Stimulated activated CD4-positive, alpha-beta T cell treated with anti-CD3 and anti-CD28 coated beads, Interleukin-1b, Interleukin-23, amount 100 ng/mL, for 4 hours (primary cell): ENCODE measurements around the gene TACC2.
"Not testable (repeated sequence)": the region's sequence is repeated elsewhere in the genome, so short reads cannot be mapped to it uniquely, and the experiment has no call there.

Experiments
- DNase-seq, 2 donors: peaks; one replicate each; pipeline ENCODE4 v3.0.0-alpha.2; 2020; ENCODE audit warnings: low read depth in 2 of 2

Gene TACC2

GRCh38 chr10:122062831-122063674, 74.1 kb downstream of the TACC2 start:
- DNase-seq, result no peak

- not testable (repeated sequence) for DNase-seq
These were observed 77.5 kb downstream of the TACC2 start for GRCh38 chr10:122066337-122066939.

DNA sequence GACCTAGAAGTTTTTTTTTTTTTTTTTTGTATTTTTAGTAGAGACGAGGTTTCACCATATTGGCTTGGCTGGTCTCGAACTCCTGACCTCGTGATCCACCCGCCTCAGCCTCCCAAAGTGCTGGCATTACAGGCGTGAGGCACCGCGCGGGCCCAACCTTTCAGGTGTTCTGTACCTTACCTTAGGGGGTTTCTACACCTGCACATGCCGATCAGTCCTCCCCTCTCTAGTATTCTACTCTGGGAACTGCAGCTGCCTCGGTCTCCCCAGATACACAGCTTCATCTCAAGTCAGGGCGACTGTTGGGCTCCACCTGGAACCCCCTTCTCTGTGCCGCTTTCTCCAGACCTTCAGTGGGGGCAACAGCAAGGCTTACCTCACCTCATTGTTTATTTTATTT, 79.9 kb downstream of the TACC2 start:
- no peak for DNase-seq

- DNase-seq, result no peak
These were observed 83.5 kb downstream of the TACC2 start for GRCh38 chr10:122072491-122072890.

- DNase-seq, result no peak
These were observed 84.5 kb downstream of the TACC2 start for GRCh38 chr10:122073508-122073907.

- DNase-seq, result no peak
These were observed 86.2 kb downstream of the TACC2 start for GRCh38 chr10:122075171-122075570.

- DNase-seq, result not testable (repeated sequence)
These were observed 86.9 kb downstream of the TACC2 start for GRCh38 chr10:122075876-122076275.

DNA sequence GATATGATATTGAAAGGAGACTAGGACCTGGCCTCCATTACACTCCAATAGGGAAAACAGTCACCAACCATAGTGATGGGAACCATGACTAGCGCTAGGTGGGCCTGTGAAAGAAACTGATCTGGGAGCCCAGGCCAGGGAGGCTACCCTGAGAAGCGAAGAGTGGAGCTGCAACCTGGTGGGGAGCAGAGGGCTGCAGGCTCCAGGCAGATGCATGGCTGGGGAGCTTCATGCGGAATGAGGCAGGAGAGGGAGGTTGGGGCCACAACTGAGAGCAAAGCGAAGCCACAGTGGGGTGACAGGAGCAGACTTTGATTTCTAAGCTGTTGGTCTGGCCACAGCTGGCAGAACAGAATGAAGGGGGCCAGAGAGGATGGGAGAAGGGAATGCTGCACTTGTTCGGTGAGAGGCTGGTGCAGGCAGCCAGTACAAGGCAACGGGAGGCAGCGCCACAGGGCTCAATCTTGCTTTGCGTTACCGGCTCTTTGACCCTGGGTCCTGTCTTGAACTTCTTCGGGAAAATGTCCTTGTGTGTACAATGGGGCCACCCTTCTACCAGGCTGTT, 88.4 kb downstream of the TACC2 start:
- DNase-seq, result no peak

DNA sequence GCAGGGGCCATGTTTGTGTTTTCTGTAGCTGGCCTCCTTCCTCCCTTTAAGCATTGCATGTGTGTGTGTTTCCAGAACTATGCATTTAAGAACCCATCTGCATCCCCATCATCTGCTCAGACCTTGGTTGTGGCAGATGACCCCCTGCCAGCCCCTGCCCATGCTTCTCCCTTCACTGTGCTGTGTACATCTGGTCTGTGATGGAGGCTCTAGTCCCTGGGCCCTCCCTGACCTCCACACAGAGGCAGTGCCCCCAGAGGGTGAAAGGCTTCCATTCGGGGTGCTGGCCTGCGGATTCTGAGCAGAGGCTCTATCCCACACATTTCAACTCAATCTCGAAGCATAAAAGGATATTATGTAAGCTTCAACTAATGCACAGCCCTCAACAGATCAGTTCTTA, 89.4 kb downstream of the TACC2 start:
- DNase-seq, result no peak

DNA sequence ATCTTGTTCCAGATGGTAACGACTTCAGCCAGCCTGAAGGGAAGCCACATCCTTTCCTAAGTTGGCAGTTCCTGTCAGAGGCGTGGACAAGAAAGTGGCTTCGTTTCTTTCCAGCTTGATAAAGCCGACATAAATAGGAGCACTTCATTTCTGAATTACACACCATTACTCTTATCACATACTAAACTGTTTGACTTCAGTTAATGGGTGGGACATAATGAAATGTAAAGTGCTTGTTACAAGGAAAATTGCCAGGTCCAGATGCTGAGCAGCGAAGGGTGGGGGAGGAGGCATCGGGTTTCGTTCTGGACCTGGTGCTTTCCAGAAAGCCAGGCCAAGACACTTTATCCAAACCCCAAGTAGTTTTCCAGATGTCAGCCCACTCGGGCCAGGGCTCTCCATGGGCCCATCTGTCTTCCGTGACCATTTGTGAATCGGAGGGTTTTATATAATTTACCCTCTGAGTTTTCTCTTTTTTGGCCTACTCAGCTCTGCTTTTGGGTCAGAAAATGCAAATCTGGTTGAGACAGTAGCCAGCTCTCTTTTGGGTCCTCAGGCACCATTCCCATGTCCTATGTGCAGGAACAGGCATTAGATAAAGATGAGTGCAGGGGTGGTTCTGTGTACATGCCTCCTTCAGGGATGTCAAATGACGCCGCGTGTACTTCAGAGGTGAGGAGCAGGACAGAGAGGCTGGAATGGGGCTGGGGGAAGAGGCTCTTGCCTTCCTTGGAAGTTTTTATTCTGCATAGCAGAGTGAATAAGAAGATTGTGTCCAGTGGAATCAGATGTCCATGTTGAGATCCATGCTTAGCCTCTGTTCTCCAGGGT, 90.2 kb downstream of the TACC2 start:
- no peak for DNase-seq

DNA sequence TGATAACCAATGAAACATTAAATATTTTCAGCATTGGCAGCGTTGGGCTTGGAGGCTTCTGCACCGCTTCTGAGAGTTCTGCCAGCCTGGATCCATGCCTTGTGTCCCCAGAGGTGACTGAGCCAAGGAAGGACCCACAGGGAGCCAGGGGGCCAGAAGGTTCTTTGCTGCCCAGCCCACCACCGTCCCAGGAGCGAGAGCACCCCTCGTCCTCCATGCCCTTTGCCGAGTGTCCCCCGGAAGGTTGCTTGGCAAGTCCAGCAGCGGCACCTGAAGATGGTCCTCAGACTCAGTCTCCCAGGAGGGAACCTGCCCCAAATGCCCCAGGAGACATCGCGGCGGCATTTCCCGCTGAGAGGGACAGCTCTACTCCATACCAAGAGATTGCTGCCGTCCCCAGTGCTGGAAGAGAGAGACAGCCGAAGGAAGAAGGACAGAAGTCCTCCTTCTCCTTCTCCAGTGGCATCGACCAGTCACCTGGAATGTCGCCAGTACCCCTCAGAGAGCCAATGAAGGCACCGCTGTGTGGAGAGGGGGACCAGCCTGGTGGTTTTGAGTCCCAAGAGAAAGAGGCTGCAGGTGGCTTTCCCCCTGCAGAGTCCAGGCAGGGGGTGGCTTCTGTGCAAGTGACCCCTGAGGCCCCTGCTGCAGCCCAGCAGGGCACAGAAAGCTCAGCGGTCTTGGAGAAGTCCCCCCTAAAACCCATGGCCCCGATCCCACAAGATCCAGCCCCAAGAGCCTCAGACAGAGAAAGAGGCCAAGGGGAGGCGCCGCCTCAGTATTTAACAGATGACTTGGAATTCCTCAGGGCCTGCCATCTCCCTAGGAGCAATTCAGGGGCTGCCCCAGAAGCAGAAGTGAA, 93.9 kb downstream of the TACC2 start:
- DNase-seq, result no peak

DNA sequence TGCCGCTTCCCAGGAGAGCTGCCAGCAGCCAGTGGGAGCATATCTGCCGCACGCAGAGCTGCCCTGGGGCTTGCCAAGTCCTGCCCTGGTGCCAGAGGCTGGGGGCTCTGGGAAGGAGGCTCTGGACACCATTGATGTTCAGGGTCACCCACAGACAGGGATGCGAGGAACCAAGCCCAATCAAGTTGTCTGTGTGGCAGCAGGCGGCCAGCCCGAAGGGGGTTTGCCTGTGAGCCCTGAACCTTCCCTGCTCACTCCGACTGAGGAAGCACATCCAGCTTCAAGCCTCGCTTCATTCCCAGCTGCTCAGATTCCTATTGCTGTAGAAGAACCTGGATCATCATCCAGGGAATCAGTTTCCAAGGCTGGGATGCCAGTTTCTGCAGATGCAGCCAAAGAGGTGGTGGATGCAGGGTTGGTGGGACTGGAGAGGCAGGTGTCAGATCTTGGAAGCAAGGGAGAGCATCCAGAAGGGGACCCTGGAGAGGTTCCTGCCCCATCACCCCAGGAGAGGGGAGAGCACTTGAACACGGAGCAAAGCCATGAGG, 94.6 kb downstream of the TACC2 start:
- no peak for DNase-seq

DNA sequence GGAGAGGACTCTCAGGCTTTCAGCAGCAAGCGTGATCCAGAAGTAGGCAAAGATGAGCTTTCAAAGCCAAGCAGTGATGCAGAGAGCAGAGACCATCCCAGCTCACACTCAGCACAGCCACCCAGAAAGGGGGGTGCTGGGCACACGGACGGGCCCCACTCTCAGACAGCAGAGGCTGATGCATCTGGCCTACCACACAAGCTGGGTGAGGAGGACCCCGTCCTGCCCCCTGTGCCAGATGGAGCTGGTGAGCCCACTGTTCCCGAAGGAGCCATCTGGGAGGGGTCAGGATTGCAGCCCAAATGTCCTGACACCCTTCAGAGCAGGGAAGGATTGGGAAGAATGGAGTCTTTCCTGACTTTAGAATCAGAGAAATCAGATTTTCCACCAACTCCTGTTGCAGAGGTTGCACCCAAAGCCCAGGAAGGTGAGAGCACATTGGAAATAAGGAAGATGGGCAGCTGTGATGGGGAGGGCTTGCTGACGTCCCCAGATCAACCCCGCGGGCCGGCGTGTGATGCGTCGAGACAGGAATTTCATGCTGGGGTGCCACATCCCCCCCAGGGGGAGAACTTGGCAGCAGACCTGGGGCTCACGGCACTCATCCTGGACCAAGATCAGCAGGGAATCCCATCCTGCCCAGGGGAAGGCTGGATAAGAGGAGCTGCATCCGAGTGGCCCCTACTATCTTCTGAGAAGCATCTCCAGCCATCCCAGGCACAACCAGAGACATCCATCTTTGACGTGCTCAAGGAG, 95.5 kb downstream of the TACC2 start:
- no peak for DNase-seq

GRCh38 chr10:122085423-122085911, 96.5 kb downstream of the TACC2 start:
- no peak for DNase-seq

DNA sequence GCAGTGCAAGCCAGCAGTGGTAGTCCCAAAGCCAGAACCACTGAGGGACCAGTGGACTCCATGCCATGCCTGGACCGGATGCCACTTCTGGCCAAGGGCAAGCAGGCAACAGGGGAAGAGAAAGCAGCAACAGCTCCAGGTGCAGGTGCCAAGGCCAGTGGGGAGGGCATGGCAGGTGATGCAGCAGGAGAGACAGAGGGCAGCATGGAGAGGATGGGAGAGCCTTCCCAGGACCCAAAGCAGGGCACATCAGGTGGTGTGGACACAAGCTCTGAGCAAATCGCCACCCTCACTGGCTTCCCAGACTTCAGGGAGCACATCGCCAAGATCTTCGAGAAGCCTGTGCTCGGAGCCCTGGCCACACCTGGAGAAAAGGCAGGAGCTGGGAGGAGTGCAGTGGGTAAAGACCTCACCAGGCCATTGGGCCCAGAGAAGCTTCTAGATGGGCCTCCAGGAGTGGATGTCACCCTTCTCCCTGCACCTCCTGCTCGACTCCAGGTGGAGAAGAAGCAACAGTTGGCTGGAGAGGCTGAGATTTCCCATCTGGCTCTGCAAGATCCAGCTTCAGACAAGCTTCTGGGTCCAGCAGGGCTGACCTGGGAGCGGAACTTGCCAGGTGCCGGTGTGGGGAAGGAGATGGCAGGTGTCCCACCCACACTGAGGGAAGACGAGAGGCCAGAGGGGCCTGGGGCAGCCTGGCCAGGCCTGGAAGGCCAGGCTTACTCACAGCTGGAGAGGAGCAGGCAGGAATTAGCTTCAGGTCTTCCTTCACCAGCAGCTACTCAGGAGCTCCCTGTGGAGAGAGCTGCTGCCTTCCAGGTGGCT, 97.7 kb downstream of the TACC2 start:
- no peak for DNase-seq

- DNase-seq, result no peak
These were observed 98.5 kb downstream of the TACC2 start for GRCh38 chr10:122087436-122087835.

- DNase-seq, result no peak
These were observed 100.5 kb downstream of the TACC2 start for GRCh38 chr10:122089311-122090017.

DNA sequence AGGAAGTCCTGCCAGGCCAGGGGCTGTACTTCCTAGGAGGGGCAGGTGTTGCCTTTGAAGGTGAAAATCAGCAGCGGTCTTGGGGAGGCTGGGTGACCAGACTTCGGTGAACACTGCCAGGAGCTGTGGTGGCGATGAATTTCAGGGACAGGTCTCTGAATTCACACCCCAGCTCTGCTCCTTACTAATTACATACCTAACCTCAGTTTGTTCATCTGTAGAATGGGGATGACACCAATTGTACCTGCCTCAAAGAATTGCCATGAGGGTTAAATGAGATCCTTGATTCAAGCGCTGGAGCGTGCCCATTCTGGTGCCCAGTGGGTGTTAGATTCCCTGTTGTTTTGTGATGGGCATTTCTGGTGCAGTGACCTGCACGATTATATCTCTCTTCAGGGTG, 102.8 kb downstream of the TACC2 start:
- DNase-seq, result no peak
